Measurements from ENCODE around the gene HECA.
"Not testable (repeated sequence)": the region's sequence is repeated elsewhere in the genome, so short reads cannot be mapped to it uniquely, and the experiment has no call there.

Gene HECA

DNA sequence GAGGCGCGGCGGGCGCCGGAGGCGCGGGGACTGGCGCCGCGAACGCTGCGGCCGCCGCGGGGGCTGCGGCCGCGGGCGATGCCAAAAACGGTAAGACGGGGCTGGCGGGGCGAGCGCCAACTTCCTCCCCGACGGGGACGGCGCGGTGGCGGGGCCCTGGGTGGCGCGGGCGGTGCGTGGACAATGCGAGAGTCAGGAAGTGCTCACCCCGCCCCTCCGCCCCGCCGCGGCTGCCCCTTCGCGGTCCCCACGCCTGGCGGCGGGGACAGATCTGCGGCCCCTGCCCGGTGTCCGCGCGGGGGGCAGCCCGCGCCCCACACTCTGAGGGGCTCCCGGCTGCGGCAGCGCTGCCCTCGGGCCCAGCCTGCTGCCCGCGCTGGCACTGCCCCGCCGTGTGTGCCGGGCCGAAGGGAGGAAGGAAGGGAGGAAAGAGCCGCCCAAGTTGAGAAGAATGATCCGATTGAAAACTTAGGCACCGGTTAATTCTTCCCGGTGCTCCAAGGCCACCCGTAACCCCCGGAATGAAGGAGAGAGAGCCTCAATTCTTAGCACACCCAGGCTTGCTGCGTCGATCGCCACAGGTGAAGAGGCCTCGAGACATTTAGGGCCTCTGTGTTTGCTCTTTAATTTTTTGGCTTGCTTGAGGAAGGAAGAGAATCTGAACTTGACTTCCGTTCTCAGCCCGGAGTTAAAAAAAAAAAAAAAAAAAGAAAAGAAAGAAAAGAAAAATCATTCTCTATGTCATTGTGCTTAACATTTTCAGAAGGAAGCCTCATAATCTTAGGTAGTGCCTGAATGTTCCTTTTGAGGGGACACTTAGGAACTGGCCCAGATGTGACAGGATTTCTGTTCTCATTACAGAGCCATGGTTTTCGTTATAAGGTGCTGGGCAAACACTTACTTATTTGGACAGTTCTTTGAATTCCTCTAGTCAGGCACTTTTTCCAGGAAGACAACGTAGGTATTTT, 982 bp downstream of the HECA start:
- DNase-seq = no peak

DNA sequence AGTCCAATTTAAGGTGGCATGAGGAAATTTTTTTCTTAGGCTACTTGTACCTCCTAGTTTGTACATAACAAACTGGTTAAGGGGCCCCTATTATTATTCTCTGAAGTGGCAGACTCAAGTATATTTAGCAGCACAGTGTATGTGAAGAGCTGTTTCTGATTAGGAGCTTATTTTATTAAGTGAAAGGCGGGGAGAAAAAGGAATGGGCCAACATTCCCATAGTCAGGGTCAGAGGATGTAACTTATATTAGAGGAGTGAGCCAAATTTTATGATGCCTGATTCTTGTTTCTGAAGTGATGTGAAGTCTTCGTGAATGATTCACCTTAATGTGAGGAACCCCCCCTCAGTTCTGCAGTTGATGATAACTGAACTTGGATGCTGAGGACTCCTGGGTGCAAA, 2.8 kb downstream of the HECA start:
- no peak for DNase-seq

DNA sequence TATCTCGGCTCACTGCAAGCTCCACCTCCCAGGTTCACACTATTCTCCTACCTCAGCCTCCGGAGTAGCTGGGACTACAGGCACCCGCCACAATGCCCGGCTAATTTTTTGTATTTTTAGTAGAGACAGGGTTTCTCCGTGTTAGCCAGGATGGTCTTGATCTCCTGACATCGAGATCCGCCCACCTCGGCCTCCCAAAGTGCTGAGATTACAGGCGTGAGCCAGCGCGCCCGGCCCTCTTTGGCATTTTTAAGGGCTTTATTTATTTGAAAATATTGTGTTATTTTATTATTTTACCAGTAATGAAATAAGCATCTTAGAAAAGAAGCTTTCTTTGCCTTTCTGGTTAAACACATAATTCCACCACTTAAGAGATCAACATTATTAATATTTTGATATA, 6.0 kb downstream of the HECA start:
- not testable (repeated sequence) for DNase-seq

DNA sequence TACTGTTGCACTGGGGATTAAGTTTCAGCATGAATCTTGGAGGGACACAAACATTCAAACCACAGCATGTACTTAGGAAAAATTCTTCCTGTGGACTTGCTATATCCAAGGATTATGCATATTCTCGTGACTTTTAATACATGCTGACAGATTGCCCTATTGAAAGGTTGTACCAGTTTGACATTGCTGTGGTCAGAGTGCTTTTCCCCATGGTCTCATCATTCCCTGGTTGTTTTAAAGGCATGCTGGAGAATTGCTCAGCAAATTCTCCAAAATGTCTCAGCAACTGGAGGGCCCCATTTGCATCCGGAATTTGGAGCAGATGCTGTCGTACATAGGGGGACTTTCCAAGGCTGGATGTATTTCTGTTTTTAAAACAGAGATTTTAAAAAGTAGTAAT, 7.4 kb downstream of the HECA start:
- DNase-seq = no peak

DNA sequence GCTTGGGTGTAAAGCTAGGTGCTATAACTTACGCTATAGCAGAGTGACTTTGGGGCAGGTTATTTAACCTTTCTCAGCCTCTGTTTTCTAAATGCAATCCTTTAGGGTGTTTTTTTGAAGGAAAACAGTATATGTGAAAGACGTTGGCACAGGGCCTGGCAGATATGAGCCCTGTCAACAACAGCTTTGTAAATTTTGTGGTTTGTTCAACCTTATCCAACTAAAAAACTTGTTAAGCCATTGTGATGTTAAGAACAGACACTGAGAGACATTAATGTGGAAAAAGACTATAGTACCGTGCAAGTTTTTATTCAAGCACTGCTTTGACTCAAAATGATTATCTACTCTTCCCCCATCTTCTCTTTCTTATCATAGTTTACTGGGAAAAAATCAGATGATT, 8.2 kb downstream of the HECA start:
- no peak for DNase-seq

DNA sequence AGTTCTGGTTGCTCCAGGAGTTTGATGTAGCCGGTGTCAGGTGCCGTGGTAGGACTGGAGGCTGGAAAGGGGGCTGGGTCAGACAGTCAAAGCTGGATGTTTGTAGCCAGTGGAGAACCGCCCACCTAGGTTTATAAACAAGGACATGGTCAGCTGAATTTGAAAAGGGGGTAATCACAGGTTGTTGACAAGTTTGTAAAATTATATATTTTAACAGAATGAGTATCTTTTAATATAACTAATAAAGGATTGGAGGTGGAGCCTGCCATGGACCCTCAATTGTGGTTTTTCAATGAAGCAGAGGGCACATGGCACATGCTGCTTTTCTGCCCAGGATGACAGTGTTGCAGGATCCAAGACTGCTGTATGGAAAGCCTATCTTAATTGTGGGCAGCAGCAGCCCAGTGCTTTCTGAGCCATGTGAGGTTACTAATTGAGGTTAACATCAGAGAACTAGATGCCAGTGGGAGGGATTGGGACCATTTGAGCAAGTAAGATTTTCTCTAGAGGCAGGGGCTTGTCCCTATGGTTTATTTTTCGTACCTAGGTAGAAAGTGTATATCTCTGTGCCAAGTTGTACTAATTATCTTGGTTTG, 9.7 kb downstream of the HECA start:
- DNase-seq = no peak

DNA sequence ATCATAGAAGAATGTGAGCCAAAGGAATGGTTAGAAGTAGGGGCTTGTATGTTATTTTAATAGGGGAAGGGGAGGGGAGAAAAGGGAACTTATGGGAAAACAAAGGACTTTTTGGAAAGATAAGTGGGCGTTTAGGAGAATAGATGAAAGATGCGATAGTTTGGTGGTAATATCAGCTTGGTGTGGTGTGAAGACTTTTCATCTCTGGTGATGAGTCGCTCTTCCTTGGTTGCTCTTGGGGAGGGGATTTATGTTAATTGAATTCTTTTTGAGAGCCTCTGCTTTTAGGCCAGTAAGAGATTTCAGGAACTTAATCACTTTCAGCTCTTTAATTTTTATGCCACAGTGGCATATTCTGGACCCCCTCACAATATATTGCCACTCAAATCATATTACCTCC, 10.8 kb downstream of the HECA start:
- no peak for DNase-seq

DNA sequence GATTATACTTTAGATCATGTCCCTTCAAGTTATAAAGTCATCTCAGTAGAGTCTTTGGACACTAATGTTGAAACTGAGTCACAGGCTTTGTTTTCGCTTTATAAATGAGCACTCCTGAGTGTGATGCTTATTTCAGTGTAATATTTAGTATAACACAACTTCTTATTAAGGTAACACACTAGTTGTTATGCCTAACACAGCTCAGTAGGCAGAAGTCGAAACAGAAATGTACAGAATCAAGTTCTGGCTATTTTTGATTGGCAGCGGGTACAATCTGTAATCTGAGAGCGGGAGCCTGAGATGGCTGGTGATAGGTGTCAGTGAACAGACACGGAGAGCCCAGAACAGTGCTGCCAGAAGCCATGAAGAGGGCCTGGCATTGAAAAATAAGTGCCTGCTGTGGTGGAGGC, 11.4 kb downstream of the HECA start:
- no peak for DNase-seq

DNA sequence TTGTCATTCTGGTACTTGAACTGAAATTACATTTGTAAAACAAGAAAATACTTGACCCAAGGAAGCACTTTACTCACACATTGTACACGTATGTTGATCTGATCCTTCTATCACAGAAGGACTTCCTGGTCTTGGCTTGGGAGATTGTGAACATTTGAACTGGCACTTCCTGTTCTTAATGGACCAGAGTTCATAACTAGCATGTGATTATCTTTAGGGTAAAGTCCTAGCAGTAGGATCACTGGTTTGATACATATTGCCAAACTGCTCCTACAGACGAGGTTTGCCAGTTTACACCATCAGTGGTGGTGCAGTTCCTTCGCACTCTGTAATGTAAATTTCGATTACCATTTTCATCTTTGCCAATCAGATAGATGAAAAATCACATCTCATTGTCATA, 12.7 kb downstream of the HECA start:
- no peak for DNase-seq

DNA sequence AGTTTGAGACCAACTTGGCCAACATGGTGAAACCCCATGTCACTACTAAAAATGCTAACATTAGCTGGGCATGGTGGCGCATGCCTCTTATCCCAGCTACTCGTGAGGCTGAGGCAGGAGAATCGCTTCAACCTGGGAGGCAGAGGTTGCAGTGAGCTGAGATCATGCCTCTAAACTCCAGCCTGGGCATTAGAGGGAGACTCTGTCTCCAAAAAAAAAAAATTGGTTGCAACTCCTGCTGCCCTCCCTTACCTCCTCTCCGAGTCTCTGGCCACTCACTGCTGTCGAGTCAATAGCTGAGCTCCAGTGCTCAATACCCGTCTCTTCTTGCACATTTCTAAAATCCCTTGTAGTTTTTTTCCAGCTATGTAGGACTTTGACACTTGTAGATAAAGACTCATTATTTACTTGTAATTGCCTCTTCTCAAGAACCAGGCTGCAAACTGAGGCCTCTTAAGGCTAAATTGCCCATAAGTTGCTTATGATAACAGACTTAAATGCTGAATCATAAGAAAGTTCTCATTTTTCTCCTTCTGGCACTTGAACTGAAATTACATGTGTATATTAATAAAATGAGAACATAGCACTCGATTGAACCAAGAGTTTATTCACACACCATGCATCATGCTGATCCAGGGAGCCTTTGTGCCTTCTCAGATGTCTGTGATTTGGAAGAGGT, 13.8 kb downstream of the HECA start:
- DNase-seq = no peak

DNA sequence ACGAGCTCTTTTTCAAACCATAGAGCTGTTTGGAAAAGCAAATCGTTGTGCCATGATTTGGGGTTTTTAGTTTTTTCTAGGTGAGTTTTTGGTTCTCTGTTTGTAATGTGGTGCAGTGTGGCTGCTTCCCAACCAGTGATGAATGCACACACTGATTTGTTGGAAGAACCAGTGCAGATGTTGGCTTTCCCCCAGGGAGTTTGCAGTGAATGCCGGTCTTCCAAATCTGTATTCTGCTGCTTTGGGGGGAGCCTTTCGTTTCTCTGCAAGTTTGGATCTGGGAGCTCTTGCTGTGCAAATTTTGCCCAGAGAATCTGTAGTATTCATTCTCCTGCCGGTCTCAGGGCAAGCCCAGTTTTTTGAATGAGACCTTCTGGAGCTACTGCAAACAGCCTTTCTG, 14.5 kb downstream of the HECA start:
- no peak for DNase-seq

DNA sequence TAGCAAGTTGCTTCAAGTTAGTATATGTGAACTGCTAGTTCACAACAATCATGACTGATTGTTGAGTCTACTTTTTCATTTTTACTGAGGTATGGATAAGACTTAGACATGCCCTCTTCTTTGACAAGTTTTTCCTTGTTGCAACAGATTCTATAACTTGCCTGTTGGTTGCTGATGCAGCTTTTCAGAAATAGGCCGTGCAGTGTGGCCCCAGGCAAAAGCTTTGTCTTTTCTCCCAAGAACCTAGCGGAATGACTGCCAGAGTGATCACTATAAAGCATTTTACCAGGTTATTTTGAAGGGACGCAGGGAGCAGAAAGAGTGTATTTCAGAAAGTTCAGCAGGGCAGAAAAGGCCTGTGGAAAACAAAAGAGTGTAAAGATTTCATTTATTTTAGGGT, 16.0 kb downstream of the HECA start:
- DNase-seq = no peak

DNA sequence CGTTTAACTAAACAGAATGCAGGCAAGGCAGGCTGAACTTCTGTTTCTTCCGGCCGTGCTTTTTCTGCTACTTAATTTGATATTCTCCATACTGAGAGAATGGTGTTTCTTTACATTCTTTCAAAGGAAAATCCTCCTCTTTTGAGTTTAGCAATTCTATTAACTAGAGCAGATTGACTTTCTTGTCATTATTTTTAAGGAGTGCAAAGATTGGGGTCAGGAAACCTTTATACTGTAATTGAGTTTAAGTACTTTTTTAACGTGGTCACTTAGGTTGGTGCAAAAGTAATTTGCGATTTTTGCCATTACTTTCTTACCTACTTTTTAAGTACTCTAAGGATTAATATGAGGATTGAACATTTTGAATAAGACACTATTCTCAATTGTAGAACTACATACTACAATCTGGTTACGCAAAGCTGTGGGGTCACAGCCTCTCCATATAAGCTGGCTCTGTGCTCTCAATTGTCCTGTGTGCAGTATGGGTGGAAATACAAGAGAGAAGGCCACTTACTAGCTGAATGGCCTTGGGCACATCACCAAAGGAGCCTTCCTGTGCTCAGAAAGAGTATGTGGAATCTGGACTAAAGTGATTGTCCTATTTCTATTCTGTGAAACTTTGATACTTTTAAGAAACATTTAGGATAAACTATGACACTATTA, 16.7 kb downstream of the HECA start:
- no peak for DNase-seq

DNA sequence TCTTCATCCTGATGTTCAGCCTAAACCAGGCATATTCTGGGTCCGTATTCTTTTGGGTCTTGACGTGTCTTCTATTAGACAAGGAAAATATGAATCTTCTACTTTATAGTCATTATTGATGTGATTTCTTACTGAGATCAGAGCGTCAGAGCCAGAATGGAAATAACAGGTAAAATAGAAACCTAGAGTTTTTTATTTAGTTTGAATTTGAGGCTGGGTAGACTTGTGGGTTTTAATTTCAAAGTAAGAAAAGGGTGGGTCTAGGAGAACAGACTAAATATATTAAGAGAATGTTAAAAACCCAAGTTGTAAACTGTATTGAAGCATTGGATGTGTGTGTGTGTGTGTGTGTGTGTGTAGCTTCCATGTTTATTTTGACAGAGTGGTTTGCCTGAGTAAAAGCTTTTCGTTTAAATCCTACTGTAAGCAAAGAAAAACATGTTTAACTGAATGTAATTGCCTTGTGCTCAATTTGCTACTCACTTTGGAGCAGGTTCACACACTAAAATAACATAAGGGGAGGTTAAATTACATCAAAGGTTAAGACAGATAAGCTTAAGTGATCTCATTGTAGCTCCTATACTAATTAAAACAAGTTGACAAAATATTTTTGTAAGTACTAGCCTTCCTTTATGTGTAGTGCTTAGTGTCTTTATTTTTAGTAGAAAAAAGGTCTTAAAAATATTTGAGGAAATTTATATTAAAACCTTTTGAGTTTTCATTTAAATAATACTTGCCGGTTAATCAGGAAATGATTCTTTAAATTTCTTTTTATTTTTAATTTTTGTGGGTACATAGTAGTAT, 17.4 kb downstream of the HECA start:
- DNase-seq = no peak

DNA sequence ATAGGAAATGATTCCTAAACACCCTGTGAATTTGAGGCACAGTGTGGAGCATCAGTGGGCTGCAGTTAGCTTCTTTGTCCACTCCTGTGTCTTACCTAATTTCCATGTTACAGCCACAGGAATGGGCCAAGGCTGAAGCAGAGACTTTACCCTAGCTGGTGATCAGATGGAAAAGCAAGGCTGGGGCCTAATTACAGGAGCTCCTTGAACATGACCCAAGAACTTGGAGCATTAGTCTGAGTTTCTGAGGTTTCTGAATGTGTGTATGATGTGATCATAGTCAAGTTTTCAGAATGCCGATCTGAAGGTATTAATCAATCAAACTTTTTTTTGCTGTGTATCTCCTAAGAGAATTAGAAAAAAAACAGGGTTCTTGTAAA, 18.0 kb downstream of the HECA start:
- no peak for DNase-seq

DNA sequence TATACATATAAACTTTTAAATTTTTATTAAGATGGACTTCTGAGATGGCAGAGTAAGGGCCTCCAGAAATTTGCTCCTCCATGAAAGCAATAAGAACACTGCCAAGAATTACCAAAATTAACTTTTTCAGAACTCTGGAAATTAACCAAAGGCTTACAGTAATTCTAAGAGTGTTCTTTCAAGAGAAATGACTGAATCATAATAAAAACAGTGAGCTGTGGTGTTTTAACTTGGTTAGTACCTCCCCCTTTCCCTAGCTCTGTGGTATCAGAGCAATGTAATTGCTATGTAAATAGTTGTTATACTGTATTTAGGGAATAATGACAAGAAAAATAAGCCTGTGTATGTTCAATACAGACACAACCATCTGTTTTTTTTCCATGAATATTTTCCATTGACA, 19.0 kb downstream of the HECA start:
- DNase-seq = peak; percentile 13

DNA sequence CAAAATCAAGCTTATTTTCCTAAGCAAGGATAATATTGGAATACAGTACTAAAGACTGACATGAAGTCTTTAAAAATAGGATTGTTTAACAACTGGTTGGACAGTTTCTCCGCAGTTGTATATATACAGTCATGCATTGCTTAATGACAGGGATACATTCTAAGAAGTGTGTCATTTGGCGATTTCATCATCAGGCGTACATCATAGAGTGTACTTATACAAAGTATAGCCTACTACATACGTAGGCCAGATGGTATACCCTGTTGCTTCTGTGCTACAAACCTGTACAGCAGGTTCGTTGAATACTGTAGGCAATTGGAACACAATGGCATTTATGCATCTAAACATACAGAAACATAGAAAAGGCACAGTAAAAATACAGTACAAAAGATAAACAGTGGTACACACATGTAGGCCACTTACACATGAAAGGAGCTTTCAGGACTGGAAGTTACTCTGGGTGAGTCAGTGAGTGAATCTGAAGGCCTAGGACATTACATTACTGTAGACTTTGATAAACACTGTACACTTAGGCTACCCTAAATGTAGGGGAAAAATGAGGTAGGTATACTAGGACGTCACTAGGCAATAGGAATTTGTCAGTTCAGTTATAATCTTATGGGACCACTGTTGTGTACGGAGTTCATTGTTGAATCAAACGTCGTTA, 20.1 kb downstream of the HECA start:
- no peak for DNase-seq

DNA sequence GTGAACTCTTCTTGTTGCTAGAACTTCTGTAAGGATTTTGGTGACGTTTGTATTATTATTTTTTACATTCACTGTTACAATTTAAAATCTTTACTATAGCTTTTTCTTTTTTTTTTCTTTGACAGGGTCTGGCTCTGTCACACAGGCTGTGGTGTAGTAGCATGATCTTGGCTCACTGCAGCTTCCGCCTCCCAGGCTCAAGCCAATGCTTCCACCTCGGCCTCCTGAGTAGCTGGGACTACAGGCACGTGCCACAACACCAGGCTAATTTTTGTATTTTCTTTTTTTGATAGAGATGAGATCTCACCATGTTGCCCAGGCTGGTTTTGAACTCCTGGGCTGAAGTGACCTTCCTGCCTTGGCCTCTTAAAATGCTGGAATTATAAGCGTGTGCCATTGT, 21.2 kb downstream of the HECA start:
- no peak for DNase-seq

DNA sequence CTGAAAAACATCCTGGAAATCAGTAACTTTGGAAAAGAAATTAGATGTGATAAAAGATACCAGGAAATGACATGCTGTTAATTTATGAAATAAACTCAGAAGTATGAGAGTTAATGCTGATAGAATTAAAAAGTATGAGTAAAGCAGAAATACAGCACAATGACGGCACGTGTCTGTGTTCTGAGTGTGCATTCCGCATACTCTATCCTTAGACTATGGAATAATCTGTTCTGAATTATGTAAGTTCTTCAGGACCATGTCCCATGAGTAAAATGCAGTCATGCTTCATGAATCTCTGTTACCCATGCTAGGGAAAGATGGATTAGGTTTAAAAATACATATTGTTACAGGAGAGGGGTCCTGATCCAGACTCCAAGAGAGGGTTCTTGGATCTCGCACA, 21.7 kb downstream of the HECA start:
- DNase-seq = no peak

DNA sequence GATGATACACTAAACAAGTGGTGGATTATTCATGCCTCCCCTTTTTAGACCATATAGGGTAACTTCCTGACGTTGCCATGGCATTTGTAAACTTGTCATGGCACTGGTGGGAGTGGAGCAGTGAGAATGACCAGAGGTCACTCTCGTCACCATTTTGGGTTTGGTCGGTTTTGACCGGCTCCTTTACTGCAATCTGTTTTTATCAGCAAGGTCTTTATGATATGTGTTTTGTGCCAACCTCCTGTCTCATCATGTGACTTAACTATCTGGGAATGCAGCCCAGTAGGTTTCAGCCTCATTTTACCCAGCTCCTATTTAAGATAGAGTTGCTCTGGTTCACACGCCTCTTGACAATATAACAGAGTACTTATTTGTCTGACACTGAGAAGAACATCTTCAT, 22.2 kb downstream of the HECA start:
- not testable (repeated sequence) for DNase-seq

DNA sequence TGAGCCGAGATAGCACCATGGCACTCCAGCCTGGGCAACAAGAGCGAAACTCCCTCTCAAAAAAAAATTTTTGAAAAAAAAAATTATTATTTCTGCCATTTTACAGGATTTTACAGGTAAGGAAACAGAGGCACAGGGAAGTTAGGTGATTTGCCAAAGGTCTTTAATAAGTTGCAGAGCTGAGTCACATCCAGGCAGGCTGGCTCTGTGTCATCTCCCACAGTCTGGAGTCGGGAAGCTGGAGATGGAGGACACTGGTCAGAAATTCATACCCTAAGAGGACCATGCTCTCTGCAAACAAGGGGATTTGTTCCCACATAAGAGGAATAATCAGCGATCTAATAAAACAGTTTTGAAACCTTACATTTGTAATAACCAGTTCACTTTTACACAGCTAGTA, 24.1 kb downstream of the HECA start:
- no peak for DNase-seq

DNA sequence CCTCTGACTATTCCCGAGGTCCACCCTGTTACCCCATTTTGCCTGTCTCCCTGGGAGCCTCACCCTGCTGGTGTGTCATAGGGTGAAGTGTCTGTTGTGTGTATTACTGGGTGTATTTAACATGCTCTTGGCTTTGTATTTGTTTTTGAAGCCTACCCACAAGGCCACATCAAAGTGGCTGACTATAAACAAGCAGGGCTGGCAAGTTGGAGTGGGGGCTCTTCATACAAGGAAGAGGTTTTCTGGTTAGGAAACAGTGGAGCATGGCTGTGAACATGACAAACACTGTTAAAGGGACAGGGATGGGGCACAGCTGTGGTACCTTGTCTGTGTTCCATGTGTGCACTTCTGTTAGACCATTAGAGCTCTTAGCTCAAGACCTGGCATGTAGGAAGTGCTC, 26.3 kb downstream of the HECA start:
- DNase-seq = no peak

Data from kidney glomerular epithelial cell (primary cell).